AG04450 (cell line): ENCODE measurements around the gene LIG3. TPM values are rescaled to one million over a fixed set of nuclear protein-coding genes. Genes with fewer than 3 reads are reported as not detected.
A peak's percentile ranks its signal among the peaks of the same experiment; 100 is the strongest.
"Not testable (repeated sequence)": the region's sequence is repeated elsewhere in the genome, so short reads cannot be mapped to it uniquely, and the experiment has no call there.

Experiments used
- CTCF ChIA-PET: fragments of 300-600, 350-600 bp; formaldehyde crosslinking; extraction: SDS; loops from one replicate; lab custom pipeline; 2022; ENCODE audit warnings: antibody characterized with exemption, inconsistent platforms; lab: Charles Lee
- POLR2A ChIA-PET: fragments of 350-600 bp; formaldehyde crosslinking; extraction: SDS; loops from one replicate; lab custom pipeline; 2021; ENCODE audit warnings: antibody characterized with exemption, inconsistent platforms; lab: Yijun Ruan, JAX
- DNase-seq: peaks from one replicate; pipeline ENCODE4 v3.0.0-alpha.2; 2011; ENCODE audit warnings: low read depth, low spot score
- H3K27ac ChIP-seq: one replicate; pipeline ENCODE4 v1.5.1; 2012; ENCODE audit warnings: low read depth, low read length, control low read depth
- H3K27me3 ChIP-seq: one replicate; pipeline ENCODE4 v1.6.0; 2012; ENCODE audit warnings: low read length; ENCODE audit not compliant: control insufficient read depth, insufficient read depth
- H3K4me3 ChIP-seq: 2 replicates; pipeline ENCODE4 v1.5.1; 2011; ENCODE audit warnings: mild to moderate bottlenecking, low read depth, low read length, control low read depth
- H3K9me3 ChIP-seq: 2 replicates; pipeline ENCODE4 v1.5.1; 2012; ENCODE audit warnings: low read length; ENCODE audit not compliant: control insufficient read depth, insufficient read depth
- polyA plus RNA-seq: library from polyadenylated mRNA; depleted of rRNA; stranded (reverse); fragments of >200 nt; gene quantifications from 2 replicates; pipeline ENCODE4 v1.2.3, GENCODE V29; 2011
- TF ChIP-seq, protein P1 (sequence below): IDR thresholded peaks from 2 replicates; pipeline ENCODE4 v1.5.1; 2011; ENCODE audit warnings: low read depth, low read length, control low read depth, inconsistent platforms

Gene LIG3
- polyA plus RNA-seq, 1 experiment = 34.2 TPM

DNA sequence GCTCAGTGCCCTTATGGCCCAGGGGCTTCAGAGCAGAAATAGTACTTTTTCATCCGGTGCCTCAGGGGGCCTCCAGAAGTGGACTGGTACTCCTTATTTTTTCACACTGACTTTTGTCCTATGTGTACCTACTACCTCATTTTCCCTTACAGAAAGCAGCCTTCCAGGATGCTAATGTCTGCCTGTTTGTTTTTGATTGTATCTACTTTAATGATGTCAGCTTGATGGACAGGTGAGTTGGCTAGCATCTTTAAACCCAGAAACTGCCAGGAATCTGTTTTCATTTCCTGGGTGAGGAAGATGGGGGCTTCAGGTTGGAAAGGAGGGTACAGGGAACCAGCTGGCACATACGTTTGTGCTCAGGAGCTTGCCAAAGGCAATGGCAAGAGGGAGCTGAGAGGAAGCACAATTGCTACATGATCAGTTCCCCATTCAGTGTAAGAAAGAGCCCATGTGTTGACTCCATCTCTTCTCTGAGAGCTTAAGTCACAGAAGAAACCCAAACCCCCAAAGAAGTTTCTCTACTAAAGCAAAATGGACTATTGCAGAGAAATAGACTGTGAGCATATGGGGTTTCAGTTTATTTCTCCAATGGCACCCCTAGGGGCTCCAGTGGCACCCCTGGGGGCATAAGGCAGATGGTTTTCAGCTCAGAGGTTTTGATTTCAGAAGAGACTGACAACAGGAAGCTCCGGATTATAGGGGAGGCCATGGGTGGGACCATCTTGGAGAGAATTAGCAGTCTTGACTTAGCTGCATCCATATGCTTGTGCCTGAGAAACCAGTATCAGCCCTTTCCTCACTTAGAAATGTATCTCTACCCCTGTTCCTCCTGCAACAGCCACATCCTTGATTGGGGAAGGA lies 16.3 kb downstream of the LIG3 start:
- H3K4me3 ChIP-seq = no peak overlapping the region
- TF ChIP-seq, protein P1, sequence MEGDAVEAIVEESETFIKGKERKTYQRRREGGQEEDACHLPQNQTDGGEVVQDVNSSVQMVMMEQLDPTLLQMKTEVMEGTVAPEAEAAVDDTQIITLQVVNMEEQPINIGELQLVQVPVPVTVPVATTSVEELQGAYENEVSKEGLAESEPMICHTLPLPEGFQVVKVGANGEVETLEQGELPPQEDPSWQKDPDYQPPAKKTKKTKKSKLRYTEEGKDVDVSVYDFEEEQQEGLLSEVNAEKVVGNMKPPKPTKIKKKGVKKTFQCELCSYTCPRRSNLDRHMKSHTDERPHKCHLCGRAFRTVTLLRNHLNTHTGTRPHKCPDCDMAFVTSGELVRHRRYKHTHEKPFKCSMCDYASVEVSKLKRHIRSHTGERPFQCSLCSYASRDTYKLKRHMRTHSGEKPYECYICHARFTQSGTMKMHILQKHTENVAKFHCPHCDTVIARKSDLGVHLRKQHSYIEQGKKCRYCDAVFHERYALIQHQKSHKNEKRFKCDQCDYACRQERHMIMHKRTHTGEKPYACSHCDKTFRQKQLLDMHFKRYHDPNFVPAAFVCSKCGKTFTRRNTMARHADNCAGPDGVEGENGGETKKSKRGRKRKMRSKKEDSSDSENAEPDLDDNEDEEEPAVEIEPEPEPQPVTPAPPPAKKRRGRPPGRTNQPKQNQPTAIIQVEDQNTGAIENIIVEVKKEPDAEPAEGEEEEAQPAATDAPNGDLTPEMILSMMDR = no peak
- no peaks in the 10 kb centered on the region for H3K27me3 ChIP-seq
- CTCF ChIA-PET = interaction anchor here (0.5 to 4.7 kb wide), 12 partner anchors 13 to 145 kb away, joined by 3 to 41 read pairs (median 4); partner anchors contain the start of genes FNDC8 and RAD51D
- POLR2A ChIA-PET = interaction anchor here (0.9 to 1.1 kb wide), 3 partner anchors 16 to 831 kb away, joined by 3 to 8 read pairs (median 4); no protein-coding TSS in a partner anchor
- H3K27ac ChIP-seq = peak overlapping the region; percentile 63
- DNase-seq = no peak
- no peaks in the 10 kb centered on the region for H3K9me3 ChIP-seq

DNA sequence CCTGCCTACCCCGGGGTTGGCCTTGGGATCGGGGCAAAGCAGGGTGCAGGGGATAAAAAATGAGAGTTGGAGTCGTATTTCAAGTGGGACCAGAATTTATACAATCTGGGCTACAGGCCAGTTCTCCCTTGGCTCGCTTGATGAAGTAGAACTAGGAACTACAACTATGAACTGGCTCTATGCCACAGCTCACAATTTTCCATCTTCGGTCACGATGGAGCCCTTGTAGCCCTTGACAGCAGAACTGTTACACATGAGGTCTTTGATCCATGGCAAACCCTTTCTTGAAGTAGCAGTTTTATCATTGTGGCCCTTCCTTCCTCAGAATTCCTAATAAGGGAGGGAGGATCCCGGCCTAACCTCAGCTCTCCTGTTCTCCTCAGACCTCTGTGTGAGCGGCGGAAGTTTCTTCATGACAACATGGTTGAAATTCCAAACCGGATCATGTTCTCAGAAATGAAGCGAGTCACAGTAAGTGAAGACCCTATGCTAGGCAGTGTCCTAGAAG lies 17.1 kb downstream of the LIG3 start:
- H3K27ac ChIP-seq = peak overlapping the region; percentile 63
- POLR2A ChIA-PET = interaction anchor here (0.9 to 1.0 kb wide), 2 partner anchors 16 to 119 kb away, joined by 3 to 4 read pairs; no protein-coding TSS in a partner anchor
- peak; percentile 72 for DNase-seq

DNA sequence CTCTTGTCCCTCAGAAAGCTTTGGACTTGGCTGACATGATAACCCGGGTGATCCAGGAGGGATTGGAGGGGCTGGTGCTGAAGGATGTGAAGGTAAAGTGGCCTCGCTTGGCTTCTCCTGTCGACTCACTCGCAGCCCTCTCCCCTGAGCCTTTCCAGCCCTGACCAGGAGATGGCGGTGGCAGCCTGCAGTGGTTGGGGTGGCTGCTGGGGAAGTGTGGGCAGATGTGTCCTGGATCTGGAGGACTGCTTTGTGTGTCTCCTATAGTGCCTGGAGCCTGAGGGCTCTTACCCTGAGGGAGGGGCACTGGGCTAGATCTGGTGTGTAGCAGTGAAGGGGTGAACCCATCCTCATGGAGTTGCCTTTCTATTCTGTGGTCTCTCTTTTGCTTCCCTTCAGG lies 17.9 kb downstream of the LIG3 start:
- ChIA-PET CTCF (interaction anchor here (0.6 to 4.7 kb wide), 16 partner anchors 14 to 143 kb away, joined by 3 to 41 read pairs (median 4); partner anchors contain the start of genes FNDC8 and RAD51D), POLR2A (no interaction called here)
- peak overlapping the region; percentile 63 for H3K27ac ChIP-seq
- no peaks in the 10 kb centered on the region for H3K9me3 ChIP-seq
- no peaks in the 10 kb centered on the region for H3K27me3 ChIP-seq
- H3K4me3 ChIP-seq = no peak overlapping the region
- DNase-seq = peak; percentile 51
- TF ChIP-seq, protein P1 = peak; percentile 93

More for the DNA sequence above, 17.1 kb downstream of the LIG3 start:
- Histone ChIP-seq H3K4me3 (no peak overlapping the region), H3K27me3 (no peaks in the 10 kb centered on the region), H3K9me3 (no peaks in the 10 kb centered on the region)
- CTCF ChIA-PET = interaction anchor here (0.5 to 4.7 kb wide), 15 partner anchors 14 to 144 kb away, joined by 3 to 41 read pairs (median 3); partner anchors contain the start of genes FNDC8 and RAD51D
- TF ChIP-seq, protein P1 = no peak

DNA sequence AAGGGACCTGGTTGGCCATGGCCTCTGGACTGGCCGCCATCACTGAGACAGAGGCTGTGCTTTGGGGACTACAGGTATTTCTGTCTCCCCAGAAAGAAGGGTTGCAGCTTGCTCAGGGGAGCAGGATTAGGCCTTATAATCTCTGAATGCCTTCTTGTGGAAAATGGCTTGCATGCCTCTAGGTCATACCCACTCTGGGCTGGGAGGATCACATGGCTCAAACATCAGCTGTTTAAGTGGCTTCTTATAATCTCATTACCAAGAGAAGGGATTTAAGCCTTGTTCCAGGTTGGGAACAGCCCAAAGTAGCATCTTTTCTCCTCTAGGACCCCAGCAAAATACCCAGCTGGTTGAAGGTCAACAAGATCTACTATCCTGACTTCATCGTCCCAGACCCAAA lies 19.1 kb downstream of the LIG3 start:
- no peaks in the 10 kb centered on the region for H3K9me3 ChIP-seq
- POLR2A ChIA-PET = no interaction called here
- no peak overlapping the region for H3K4me3 ChIP-seq
- no peak overlapping the region for H3K27ac ChIP-seq
- H3K27me3 ChIP-seq = no peaks in the 10 kb centered on the region
- DNase-seq = no peak
- CTCF ChIA-PET = interaction anchor here (0.6 to 4.7 kb wide), 5 partner anchors 22 to 125 kb away, joined by 3 to 41 read pairs (median 4); partner anchors contain the start of genes FNDC8 and RAD51D
- TF ChIP-seq, protein P1 = no peak

DNA sequence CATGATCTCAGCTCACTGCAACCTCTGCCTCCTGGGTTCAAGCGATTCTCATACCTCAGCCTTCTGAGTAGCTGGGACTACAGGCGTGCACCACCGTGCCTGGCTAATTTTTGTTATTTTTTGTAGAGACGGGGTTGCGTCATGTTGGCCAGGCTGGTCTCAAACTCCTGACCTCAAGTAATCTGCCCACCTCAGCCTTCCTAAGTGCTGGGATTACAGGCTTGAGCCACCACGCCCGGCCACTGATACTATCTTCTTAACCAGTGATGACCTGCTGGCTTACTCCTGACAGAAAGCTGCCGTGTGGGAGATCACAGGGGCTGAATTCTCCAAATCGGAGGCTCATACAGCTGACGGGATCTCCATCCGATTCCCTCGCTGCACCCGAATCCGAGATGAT lies 20.7 kb downstream of the LIG3 start:
- DNase-seq, H3K27ac ChIP-seq, H3K9me3 ChIP-seq, H3K27me3 ChIP-seq, POLR2A ChIA-PET, H3K4me3 ChIP-seq: not testable (repeated sequence)
- CTCF ChIA-PET = interaction anchor here (2.8 to 4.7 kb wide), 2 partner anchors 89 to 119 kb away, joined by 19 to 41 read pairs; partner anchors contain the start of genes FNDC8 and RAD51D
